Liver (tissue), 9 donors: ENCODE data around the gene ARID5A. TPM values are rescaled to one million over a fixed set of nuclear protein-coding genes. Genes with fewer than 3 reads are reported as not detected.

Experiments used
- DNase-seq: peaks from one replicate; pipeline ENCODE4 v3.0.0-alpha.2; 2017; ENCODE audit warnings: low spot score
- H3K27ac ChIP-seq, 2 donors: one replicate each; pipeline ENCODE4 v1.7.0; 2013; ENCODE audit warnings: inconsistent platforms in 2 of 2, low read length in 2 of 2, control low read depth in 1 of 2, low read depth in 1 of 2, mild to moderate bottlenecking in 1 of 2
- H3K27me3 ChIP-seq, 4 donors: one replicate each; pipeline versions ENCODE4 v1.6.1 to v1.7.0; 2013; ENCODE audit warnings: low read length in 3 of 4, inconsistent platforms in 1 of 4, mild to moderate bottlenecking in 1 of 4, moderate library complexity in 1 of 4; ENCODE audit not compliant: control insufficient read depth in 4 of 4, insufficient read depth in 4 of 4
- H3K36me3 ChIP-seq, 4 donors: one replicate each; pipeline versions ENCODE4 v1.6.1 to v1.7.0; 2013; ENCODE audit warnings: low read length in 3 of 4, mild to moderate bottlenecking in 3 of 4, low read depth in 1 of 4, moderate library complexity in 1 of 4; ENCODE audit not compliant: control insufficient read depth in 4 of 4, insufficient read depth in 3 of 4
- H3K4me1 ChIP-seq, 4 donors: one replicate each; pipeline versions ENCODE4 v1.6.1 to v1.7.0; 2013; ENCODE audit warnings: low read length in 3 of 4, mild to moderate bottlenecking in 3 of 4, moderate library complexity in 1 of 4; ENCODE audit not compliant: control insufficient read depth in 4 of 4, insufficient read depth in 4 of 4
- H3K4me3 ChIP-seq, 3 donors: one replicate each; pipeline versions ENCODE4 v1.6.1 to v1.7.0; 2013; ENCODE audit warnings: low read length in 3 of 3, control low read depth in 1 of 3, low read depth in 1 of 3, mild to moderate bottlenecking in 1 of 3
- H3K9ac ChIP-seq, 2 donors: one replicate each; pipeline ENCODE4 v1.7.0; 2013; ENCODE audit warnings: low read length in 2 of 2, mild to moderate bottlenecking in 2 of 2, moderate library complexity in 2 of 2, control low read depth in 1 of 2, low read depth in 1 of 2
- H3K9me3 ChIP-seq, 4 donors: one replicate each; pipeline versions ENCODE4 v1.6.1 to v1.7.0; 2013; ENCODE audit warnings: low read length in 3 of 4; ENCODE audit not compliant: control insufficient read depth in 4 of 4
- CTCF ChIP-seq: fragments of 150-350 bp; IDR thresholded peaks from 2 replicates; pipeline ENCODE4 v1.5.1; 2017; ENCODE audit warnings: improper control_type of control experiment, low read depth, low read length; ENCODE audit not compliant: missing input control
- EGR1 ChIP-seq, 2 donors: IDR thresholded peaks; 2 replicates each; pipeline ENCODE4 v1.6.1; 2016 to 2018; ENCODE audit warnings: antibody characterized with exemption in 2 of 2, low read depth in 2 of 2
- GABPA ChIP-seq, 2 donors: IDR thresholded peaks in 1 of 2; conservative IDR thresholded peaks in 1 of 2; 2 replicates each; pipeline ENCODE4 v1.6.1; 2016; ENCODE audit warnings: antibody characterized with exemption in 2 of 2, mild to moderate bottlenecking in 1 of 2, moderate library complexity in 1 of 2
- HNF4A ChIP-seq, 2 donors: conservative IDR thresholded peaks; 2 replicates each; pipeline ENCODE4 v1.6.1; 2016; ENCODE audit warnings: antibody characterized with exemption in 2 of 2, mild to moderate bottlenecking in 2 of 2
- HNF4G ChIP-seq: IDR thresholded peaks from 2 replicates; pipeline ENCODE4 v1.6.1; 2016; ENCODE audit warnings: antibody characterized with exemption
- JUND ChIP-seq, 2 donors: IDR thresholded peaks; 2 replicates each; pipeline ENCODE4 v1.6.1; 2016; ENCODE audit warnings: antibody characterized with exemption in 2 of 2
- NR2F2 ChIP-seq: IDR thresholded peaks from 2 replicates; pipeline ENCODE4 v1.6.1; 2016; ENCODE audit warnings: antibody characterized with exemption
- RAD21 ChIP-seq, 2 donors: IDR thresholded peaks; 2 replicates each; pipeline ENCODE4 v1.6.1; 2016; ENCODE audit warnings: antibody characterized with exemption in 2 of 2, mild to moderate bottlenecking in 2 of 2
- REST ChIP-seq: IDR thresholded peaks from 2 replicates; pipeline ENCODE4 v1.6.1; 2016; ENCODE audit warnings: antibody characterized with exemption, mild to moderate bottlenecking
- RXRA ChIP-seq, 2 donors: IDR thresholded peaks; 2 replicates each; pipeline ENCODE4 v1.6.1; 2017 to 2018; ENCODE audit warnings: antibody characterized with exemption in 2 of 2, mild to moderate bottlenecking in 1 of 2
- SP1 ChIP-seq: IDR thresholded peaks from 2 replicates; pipeline ENCODE4 v1.6.1; 2018; ENCODE audit warnings: antibody characterized with exemption, mild to moderate bottlenecking
- TAF1 ChIP-seq: conservative IDR thresholded peaks from 2 replicates; pipeline ENCODE4 v1.6.1; 2016; ENCODE audit warnings: antibody characterized with exemption, mild to moderate bottlenecking
- YY1 ChIP-seq: IDR thresholded peaks from 2 replicates; pipeline ENCODE4 v1.6.1; 2016; ENCODE audit warnings: antibody characterized with exemption, mild to moderate bottlenecking
- WGBS: extraction: QIAGEN DNeasy Blood & Tissue Kit; methylation state at CpG from one replicate; pipeline ENCODE4 v1.1.7; 2013; 5-methylcytosine and 5-hydroxymethylcytosine counted together
- polyA plus RNA-seq, 2 donors: library from polyadenylated mRNA; stranded (reverse) in 1 of 2; unstranded in 1 of 2; fragments of 200-250 nt in 1 of 2; fragments of >200 nt in 1 of 2; fragmentation: Nextera tagmentation in 1 of 2; extraction: Ambion mirVana in 1 of 2; gene quantifications; one replicate each; pipeline versions ENCODE4 v1.2.1 to v1.2.3, GENCODE V29; 2013 to 2015
- total RNA-seq, 2 donors: library from RNA; depleted of rRNA; stranded (reverse); fragments of >200 nt; gene quantifications; one replicate each; pipeline ENCODE4 v1.2.3, GENCODE V29; 2014
- TF ChIP-seq, protein P1 (sequence below): IDR thresholded peaks from 2 replicates; pipeline ENCODE4 v1.6.1; 2016; ENCODE audit warnings: antibody characterized with exemption
- donor health status: healthy.
- donor health status: healthy.
- donor health status: healthy.
- donor health status: healthy.
- donor health status: healthy.

The ARID5A gene
- total and polyA plus RNA-seq, 4 donors, result 7.4 to 17.8 (median 11.0) TPM

GRCh38 chr2:96501471-96501874 is 35.1 kb upstream of the ARID5A start:
- WGBS, result 55% methylated on average over 2 of the region's 2 CpGs
- Histone ChIP-seq H3K27ac (no peak overlapping the region), H3K36me3 (peaks cover 0 to 2% (median 0%) of the 10 kb centered on the region in 4 donors), H3K9me3 (no peaks in the 10 kb centered on the region), H3K4me1 (peaks cover 3 to 32% (median 23%) of the 10 kb centered on the region in 4 donors), H3K4me3 (no peak overlapping the region), H3K9ac (no peak overlapping the region), H3K27me3 (no peaks in the 10 kb centered on the region)
- TF ChIP-seq HNF4G, result no peak
- no peak for TF ChIP-seq GABPA (IDR thresholded peaks at IDR 0.05 in 1 of 2, conservative IDR thresholded peaks at IDR 0.05 in 1 of 2)
- TF ChIP-seq YY1, result no peak
- no peak for TF ChIP-seq CTCF
- no peak for TF ChIP-seq TAF1
- no peak for TF ChIP-seq EGR1 (IDR thresholded peaks at IDR 0.05; ENCODE audit: low read depth in 2 of 2)
- no peak for TF ChIP-seq RXRA (IDR thresholded peaks at IDR 0.05)
- TF ChIP-seq SP1, result no peak
- TF ChIP-seq NR2F2, result no peak
- no peak for DNase-seq

DNA sequence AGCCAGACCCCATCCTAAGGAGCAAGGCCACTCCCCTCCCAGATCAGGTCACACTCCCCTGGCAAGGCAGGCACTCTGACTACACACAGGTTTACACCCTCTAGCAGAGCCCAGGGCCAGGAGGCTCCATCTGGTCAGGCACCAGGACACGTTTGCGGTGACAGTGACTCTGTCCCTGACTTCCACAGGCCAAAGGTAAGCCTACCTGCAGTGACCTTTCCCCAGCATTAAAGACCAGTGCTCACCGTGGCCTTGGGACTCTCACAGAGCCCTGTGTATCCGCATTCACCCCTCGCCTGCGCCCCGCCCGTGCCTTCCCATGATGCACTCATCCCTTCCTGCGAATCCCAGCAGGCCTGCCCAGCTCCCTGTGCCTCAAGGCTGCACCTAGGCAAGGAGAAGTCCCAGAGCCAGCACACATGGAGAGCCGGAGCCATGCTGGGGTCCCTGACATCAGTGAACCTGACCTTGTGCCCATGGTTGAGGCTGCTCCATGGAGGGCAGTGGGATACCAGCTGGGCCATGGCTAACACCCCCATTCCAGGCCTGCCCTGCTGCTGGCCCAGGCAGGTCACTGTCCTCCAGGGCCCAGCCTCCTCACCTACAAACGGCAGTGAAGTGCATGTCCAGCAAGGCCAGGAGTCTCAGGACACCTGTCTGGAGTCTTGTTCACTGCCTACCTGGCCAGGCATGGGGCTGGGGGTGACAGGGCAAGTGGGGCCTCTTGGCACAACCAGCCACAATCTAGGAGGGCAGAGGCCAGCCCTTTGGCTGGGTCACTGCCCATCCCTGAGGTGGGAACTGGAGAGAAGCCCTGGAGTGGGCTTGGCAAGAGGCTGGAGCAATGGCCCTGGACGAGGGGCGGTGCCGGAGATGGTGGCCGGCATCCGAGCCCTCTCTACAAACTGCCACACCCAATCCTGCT is 34.4 kb upstream of the ARID5A start:
- TF ChIP-seq RXRA (IDR thresholded peaks at IDR 0.05) (peak; percentile 45 to 77), EGR1 (IDR thresholded peaks at IDR 0.05; ENCODE audit: low read depth in 2 of 2) (no peak), RAD21 (IDR thresholded peaks at IDR 0.05) (no peak), SP1 (peak; percentile 62), NR2F2 (no peak), HNF4A (conservative IDR thresholded peaks at IDR 0.05) (peak; percentile 43 to 74)

GRCh38 chr2:96502891-96503636 is 33.5 kb upstream of the ARID5A start:
- H3K9ac ChIP-seq, result no peak overlapping the region
- H3K4me1 ChIP-seq, result peaks cover 3 to 45% (median 32%) of the 10 kb centered on the region in 4 donors
- 89% methylated on average over 13 of the region's 13 CpGs for WGBS
- no peak overlapping the region for H3K27ac ChIP-seq
- no peak for DNase-seq
- H3K36me3 ChIP-seq, result peaks cover 0 to 2% (median 0%) of the 10 kb centered on the region in 4 donors
- no peaks in the 10 kb centered on the region for H3K27me3 ChIP-seq
- H3K4me3 ChIP-seq, result no peak overlapping the region
- H3K9me3 ChIP-seq, result no peaks in the 10 kb centered on the region
- TF ChIP-seq GABPA (IDR thresholded peaks at IDR 0.05 in 1 of 2, conservative IDR thresholded peaks at IDR 0.05 in 1 of 2) (no peak), NR2F2 (no peak), REST (no peak), CTCF (no peak), JUND (IDR thresholded peaks at IDR 0.05) (no peak), HNF4A (conservative IDR thresholded peaks at IDR 0.05) (no peak), RAD21 (IDR thresholded peaks at IDR 0.05) (no peak), HNF4G (no peak)
- TF ChIP-seq, protein P1, sequence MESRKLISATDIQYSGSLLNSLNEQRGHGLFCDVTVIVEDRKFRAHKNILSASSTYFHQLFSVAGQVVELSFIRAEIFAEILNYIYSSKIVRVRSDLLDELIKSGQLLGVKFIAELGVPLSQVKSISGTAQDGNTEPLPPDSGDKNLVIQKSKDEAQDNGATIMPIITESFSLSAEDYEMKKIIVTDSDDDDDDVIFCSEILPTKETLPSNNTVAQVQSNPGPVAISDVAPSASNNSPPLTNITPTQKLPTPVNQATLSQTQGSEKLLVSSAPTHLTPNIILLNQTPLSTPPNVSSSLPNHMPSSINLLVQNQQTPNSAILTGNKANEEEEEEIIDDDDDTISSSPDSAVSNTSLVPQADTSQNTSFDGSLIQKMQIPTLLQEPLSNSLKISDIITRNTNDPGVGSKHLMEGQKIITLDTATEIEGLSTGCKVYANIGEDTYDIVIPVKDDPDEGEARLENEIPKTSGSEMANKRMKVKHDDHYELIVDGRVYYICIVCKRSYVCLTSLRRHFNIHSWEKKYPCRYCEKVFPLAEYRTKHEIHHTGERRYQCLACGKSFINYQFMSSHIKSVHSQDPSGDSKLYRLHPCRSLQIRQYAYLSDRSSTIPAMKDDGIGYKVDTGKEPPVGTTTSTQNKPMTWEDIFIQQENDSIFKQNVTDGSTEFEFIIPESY, result no peak

More for the DNA sequence above, 34.4 kb upstream of the ARID5A start:
- H3K9ac ChIP-seq, result no peak overlapping the region
- H3K4me3 ChIP-seq, result no peak overlapping the region
- no peaks in the 10 kb centered on the region for H3K9me3 ChIP-seq
- no peak overlapping the region for H3K27ac ChIP-seq
- H3K27me3 ChIP-seq, result no peaks in the 10 kb centered on the region
- peaks cover 3 to 36% (median 27%) of the 10 kb centered on the region in 4 donors for H3K4me1 ChIP-seq
- 65% methylated on average over 16 of the region's 16 CpGs for WGBS
- peaks cover 0 to 2% (median 0%) of the 10 kb centered on the region in 4 donors for H3K36me3 ChIP-seq
- peak; percentile 68 for DNase-seq
